Measurements from ENCODE around the gene ITGA7. TPM values are rescaled to one million over a fixed set of nuclear protein-coding genes. Genes with fewer than 3 reads are reported as not detected.
A peak's percentile ranks its signal among the peaks of the same experiment; 100 is the strongest.

The ITGA7 gene
- total RNA-seq, 2 experiments from 2014 or later = 5.5 to 5.6 TPM

DNA sequence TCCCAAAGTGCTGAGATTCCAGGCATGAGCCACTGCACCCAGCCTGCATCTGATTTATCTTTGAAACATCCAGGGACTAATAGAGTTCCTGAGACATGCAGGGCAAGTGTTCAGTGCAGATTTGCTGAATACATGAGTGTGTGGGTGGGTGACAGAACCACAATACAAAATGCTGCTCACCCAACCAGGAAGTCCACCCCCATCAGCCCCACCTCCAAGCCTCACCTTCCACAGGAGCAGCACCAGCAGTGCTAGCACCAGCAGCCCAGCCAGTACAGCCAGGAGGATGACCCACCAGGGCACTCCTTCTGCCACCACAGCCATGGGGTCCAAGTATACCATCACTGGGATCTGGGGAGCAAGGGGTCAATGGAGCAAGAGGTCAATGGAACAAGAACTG lies 20.0 kb downstream of the ITGA7 start:
- H3K27me3 Mint-ChIP-seq = peaks cover 4% of the 10 kb centered on the region
- no peak overlapping the region for H3K27ac Mint-ChIP-seq
- DNase-seq = peak; percentile 68
- H3K36me3 Mint-ChIP-seq (ENCODE audit: low read depth) = no peaks in the 10 kb centered on the region
- POLR2A ChIA-PET = no interaction called here
- intact Hi-C loops (cut with DNase I, micrococcal nuclease) = no loop called here
- no peaks in the 10 kb centered on the region for H3K9me3 Mint-ChIP-seq (ENCODE audit: low read depth)
- H3K4me3 Mint-ChIP-seq = no peak overlapping the region
- CTCF ChIA-PET = interaction anchor here (0.6 to 0.9 kb wide), 2 partner anchors 30 to 32 kb away, joined by 3 read pairs; partner anchors contain the start of gene RDH5
- peak; percentile 96 for ATAC-seq
- peaks cover 7% of the 10 kb centered on the region for H3K4me1 Mint-ChIP-seq

DNA sequence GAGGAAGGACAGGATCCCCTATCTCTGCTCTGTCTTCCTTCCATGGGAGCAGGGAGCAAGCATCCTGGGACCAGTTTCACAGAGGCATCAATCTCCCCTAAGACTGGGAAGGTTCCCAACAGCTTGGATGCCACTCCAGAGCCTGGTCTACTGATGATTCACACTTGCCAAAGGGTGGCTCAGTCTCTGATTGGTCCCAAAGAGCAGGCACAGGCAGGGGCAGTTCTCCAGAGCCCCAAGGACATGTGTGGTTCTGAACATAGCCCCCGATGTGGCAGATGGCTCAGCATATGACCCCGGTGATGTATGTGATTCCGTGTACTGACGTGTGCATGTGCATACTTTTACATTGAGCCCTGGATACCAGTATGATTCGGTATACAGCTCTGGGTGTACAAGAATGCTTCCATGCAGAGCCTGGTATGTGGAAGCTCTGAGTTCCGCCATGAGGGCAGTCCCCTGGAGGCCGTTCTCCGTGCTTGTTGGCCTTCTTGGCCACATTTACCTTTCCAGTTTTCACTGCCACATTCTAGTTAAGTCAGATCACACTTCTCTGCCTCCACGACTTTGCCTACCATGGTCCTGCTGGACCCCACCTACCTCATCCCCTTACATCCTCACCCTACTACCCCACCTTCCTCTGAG lies 21.2 kb downstream of the ITGA7 start:
- Mint-ChIP-seq H3K36me3 (ENCODE audit: low read depth) (no peaks in the 10 kb centered on the region), H3K27ac (no peak overlapping the region), H3K9me3 (ENCODE audit: low read depth) (no peaks in the 10 kb centered on the region), H3K27me3 (peaks cover 8% of the 10 kb centered on the region), H3K4me1 (peaks cover 9% of the 10 kb centered on the region), H3K4me3 (no peak overlapping the region)
- POLR2A ChIA-PET = no interaction called here
- CTCF ChIA-PET = interaction anchor here (0.6 to 1.4 kb wide), 4 partner anchors 30 to 147 kb away, joined by 3 to 6 read pairs (median 4); no protein-coding TSS in a partner anchor
- intact Hi-C loops (cut with DNase I, micrococcal nuclease) = no loop called here
- ATAC-seq = no peak
- no peak for DNase-seq

DNA sequence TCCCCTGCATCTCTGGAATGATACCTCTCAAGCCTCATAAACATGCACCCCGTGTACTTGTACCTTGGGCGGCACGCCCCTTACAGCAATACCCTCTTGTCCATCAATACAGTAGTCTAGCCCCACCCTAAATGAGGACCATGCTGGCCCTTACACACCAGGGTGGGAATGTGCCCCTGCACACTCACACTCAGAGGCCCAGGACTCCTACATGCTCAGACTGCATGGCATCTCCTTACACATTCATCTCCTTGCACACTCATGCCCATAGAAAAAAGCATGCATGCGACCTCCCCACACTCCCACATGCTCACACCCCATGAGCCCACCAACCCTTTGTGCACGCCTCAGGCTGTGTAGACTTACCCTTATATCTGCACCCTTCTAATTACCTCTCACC lies 22.0 kb downstream of the ITGA7 start:
- no peak overlapping the region for H3K4me3 Mint-ChIP-seq
- H3K27ac Mint-ChIP-seq = no peak overlapping the region
- no peaks in the 10 kb centered on the region for H3K9me3 Mint-ChIP-seq (ENCODE audit: low read depth)
- DNase-seq (no peak), ATAC-seq (no peak)
- peaks cover 14% of the 10 kb centered on the region for H3K27me3 Mint-ChIP-seq
- no peaks in the 10 kb centered on the region for H3K36me3 Mint-ChIP-seq (ENCODE audit: low read depth)
- intact Hi-C loops (cut with DNase I, micrococcal nuclease) = no loop called here
- POLR2A ChIA-PET = no interaction called here
- H3K4me1 Mint-ChIP-seq = peaks cover 16% of the 10 kb centered on the region
- CTCF ChIA-PET = no interaction called here

DNA sequence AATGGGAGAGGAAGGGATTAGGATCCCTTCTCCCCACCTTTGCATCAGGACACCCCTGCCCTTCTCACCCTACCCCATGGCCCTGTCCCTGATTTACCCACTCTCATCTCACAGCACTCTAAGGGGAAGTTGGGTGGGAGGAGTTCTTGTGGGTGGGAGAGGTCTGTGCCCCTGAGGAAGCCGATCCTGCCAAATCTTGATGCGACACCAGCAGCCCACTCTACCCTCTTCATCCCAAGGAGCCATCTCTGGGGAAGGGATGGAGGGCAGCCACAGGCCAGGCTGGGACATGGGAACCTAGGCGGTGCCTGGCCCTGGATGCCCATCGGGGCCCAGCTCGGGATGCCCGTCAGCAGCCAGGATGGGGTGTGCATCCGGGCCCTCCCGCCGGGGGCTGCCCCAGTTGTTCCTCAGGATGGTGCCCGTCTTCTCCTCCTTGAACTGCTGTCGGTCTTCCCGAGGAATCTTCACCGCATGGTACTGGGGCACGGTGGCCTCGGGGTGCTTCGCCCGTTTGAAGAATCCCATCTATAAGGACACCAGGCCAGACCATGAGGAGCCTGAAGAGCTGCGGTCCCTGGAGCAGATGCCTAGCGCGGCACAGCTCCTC lies 22.8 kb downstream of the ITGA7 start:
- H3K36me3 Mint-ChIP-seq (ENCODE audit: low read depth) = no peaks in the 10 kb centered on the region
- intact Hi-C loops (cut with DNase I, micrococcal nuclease) = no loop called here
- POLR2A ChIA-PET = no interaction called here
- CTCF ChIA-PET = no interaction called here
- no peak for ATAC-seq
- no peaks in the 10 kb centered on the region for H3K9me3 Mint-ChIP-seq (ENCODE audit: low read depth)
- H3K4me3 Mint-ChIP-seq = no peak overlapping the region
- H3K27ac Mint-ChIP-seq = no peak overlapping the region
- no peak for DNase-seq
- peaks cover 16% of the 10 kb centered on the region for H3K4me1 Mint-ChIP-seq
- peaks cover 16% of the 10 kb centered on the region for H3K27me3 Mint-ChIP-seq

DNA sequence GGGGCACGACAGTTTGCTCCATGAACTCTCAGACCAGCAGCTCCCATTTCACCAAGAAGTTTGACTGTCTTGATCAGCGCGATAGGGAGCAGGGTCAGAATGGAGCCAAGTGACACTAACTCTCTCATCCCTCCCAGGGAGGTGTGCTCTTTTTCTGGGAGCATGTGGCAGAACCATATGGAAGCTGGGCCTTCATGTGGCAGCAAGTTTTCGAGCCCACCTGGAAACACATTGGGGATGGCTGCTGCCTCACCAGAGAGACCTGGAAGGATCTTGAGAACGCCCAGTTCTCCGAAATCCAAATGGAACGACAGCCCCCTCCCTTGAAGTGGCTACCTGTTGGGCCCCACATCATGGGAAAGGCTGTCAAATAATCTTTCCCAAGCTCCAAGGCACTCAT lies 24.0 kb downstream of the ITGA7 start:
- Mint-ChIP-seq H3K36me3 (ENCODE audit: low read depth) (no peaks in the 10 kb centered on the region), H3K4me1 (peaks cover 16% of the 10 kb centered on the region), H3K9me3 (ENCODE audit: low read depth) (no peaks in the 10 kb centered on the region), H3K27me3 (peaks cover 24% of the 10 kb centered on the region), H3K4me3 (no peak overlapping the region), H3K27ac (no peak overlapping the region)
- DNase-seq (no peak), ATAC-seq (no peak)
- ChIA-PET POLR2A (no interaction called here), CTCF (no interaction called here)
- intact Hi-C loops (cut with DNase I, micrococcal nuclease) = no loop called here

DNA sequence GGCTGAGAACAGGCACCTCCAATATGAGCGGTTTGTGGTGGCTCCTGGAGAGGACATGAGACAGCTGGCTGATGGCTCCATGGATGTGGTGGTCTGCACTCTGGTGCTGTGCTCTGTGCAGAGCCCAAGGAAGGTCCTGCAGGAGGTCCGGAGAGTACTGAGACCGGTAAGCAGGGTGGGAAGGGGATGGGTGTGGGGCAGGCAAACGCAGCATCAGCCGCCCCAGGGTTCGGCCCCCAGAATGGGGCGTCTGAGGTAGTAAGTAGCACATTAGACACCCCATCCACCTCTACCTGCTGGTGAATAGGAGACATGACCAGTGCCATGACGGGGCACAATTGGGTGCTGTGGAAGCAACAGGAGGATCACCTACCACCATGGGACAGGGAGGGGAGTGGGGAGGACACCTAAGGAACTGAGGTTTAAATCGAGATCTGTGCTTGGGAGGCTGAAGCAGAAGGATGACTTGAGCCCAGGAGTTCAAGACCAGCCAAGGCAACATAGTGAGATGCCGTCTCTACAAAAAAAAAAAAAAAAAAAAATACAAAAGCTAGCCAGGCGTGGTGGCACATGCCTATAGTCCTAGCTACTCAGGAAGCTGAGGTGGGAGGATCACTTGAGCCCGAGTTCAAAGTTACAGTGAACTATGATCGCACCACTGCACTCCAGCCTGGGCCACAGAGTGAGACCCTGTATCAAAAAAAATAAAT lies 25.5 kb downstream of the ITGA7 start:
- ATAC-seq = no peak

DNA sequence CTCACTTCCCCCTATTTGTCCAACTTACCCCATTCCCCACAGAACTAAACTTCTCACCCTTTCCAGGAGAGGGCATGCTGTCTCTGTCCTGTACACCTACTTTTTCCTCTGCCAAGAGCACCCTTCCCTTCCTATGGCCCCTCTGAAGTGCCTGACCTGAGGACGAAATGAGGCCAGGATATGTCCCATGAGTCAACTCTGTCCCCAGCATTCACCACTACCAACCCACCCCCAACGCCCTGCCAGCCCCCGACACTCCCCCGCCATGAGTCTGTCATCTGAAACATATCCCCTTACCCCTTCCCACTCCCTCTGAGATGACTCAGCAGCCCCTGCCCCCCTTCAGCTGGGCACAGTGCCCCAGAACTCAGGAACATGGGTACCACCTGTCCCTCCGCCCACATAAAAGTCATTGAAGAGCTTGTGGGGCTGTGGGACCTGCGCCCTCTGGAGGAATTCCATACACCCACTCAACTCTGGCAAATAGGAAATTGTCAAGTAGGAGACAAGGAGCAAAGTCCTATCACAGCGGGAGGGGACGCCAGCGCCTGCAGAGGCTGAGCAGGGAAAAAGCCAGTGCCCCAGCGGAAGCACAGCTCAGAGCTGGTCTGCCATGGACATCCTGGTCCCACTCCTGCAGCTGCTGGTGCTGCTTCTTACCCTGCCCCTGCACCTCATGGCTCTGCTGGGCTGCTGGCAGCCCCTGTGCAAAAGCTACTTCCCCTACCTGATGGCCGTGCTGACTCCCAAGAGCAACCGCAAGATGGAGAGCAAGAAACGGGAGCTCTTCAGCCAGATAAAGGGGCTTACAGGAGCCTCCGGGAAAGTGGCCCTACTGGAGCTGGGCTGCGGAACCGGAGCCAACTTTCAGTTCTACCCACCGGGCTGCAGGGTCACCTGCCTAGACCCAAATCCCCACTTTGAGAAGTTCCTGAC lies 26.3 kb downstream of the ITGA7 start:
- Mint-ChIP-seq H3K9me3 (ENCODE audit: low read depth) (no peaks in the 10 kb centered on the region), H3K27me3 (peaks cover 26% of the 10 kb centered on the region), H3K4me1 (peaks cover 9% of the 10 kb centered on the region), H3K4me3 (no peak overlapping the region), H3K36me3 (ENCODE audit: low read depth) (no peaks in the 10 kb centered on the region), H3K27ac (no peak overlapping the region)
- POLR2A ChIA-PET = interaction anchor here (0.6 kb wide), 1 partner anchor 31 kb away, joined by 8 read pairs; no protein-coding TSS in a partner anchor
- ATAC-seq = peak; percentile 57
- CTCF ChIA-PET = interaction anchor here (0.7 to 1.4 kb wide), 2 partner anchors 34 to 56 kb away, joined by 3 to 4 read pairs; partner anchors contain the start of gene BLOC1S1
- DNase-seq = no peak
- intact Hi-C loops (cut with DNase I, micrococcal nuclease) = no loop called here

More for the DNA sequence above, 25.5 kb downstream of the ITGA7 start:
- Mint-ChIP-seq H3K27me3 (peaks cover 24% of the 10 kb centered on the region), H3K36me3 (ENCODE audit: low read depth) (no peaks in the 10 kb centered on the region), H3K4me3 (no peak overlapping the region), H3K9me3 (ENCODE audit: low read depth) (no peaks in the 10 kb centered on the region), H3K4me1 (peaks cover 11% of the 10 kb centered on the region), H3K27ac (no peak overlapping the region)
- no peak for DNase-seq
- ChIA-PET CTCF (interaction anchor here (0.7 to 1.4 kb wide), 3 partner anchors 33 to 493 kb away, joined by 3 to 4 read pairs (median 3); partner anchors contain the start of gene BLOC1S1), POLR2A (no interaction called here)
- intact Hi-C loops (cut with DNase I, micrococcal nuclease) = no loop called here

DNA sequence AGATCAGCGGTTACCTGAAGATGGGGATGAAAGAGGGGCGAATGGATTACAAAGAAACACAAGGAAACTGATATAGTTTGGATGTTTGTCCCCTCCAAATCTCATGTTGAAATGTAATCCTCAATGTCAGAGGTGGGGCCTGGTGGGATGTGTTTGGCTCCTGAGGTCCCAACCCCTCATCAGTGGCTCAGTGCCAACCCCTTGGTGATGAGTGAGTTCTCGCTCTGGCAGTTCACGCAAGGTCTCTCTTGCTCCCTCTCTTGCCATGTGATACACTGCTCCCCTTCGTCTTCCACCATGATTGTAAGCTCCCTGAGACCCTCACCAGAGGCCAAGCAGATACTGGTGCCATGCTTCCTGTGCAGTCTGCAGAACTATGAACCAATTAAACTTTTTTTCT lies 28.0 kb downstream of the ITGA7 start:
- intact Hi-C loops (cut with DNase I, micrococcal nuclease) = no loop called here
- POLR2A ChIA-PET = no interaction called here
- peaks cover 30% of the 10 kb centered on the region for H3K27me3 Mint-ChIP-seq
- ATAC-seq (no peak), DNase-seq (no peak)
- H3K27ac Mint-ChIP-seq = no peak overlapping the region
- H3K4me1 Mint-ChIP-seq = peaks cover 9% of the 10 kb centered on the region
- H3K4me3 Mint-ChIP-seq = no peak overlapping the region
- H3K9me3 Mint-ChIP-seq (ENCODE audit: low read depth) = no peaks in the 10 kb centered on the region
- CTCF ChIA-PET = no interaction called here
- no peaks in the 10 kb centered on the region for H3K36me3 Mint-ChIP-seq (ENCODE audit: low read depth)

DNA sequence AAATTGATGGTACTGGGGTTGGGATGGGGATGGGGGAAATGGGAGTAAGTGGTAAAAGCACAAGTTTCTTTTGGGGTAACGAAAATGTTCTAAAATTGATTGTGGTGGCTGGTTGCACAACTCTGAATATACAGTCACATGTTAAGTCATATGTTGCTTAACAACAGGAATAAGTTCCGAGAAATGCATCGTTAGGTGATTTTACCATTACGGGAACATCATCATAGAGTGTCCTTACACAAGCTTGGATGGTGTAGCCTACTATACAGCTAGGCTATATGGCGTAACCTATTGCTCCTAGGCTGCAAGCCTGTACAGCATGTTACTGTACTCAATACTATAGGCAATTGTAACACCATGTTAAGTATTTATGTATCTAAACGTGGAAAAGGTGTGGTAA lies 31.0 kb downstream of the ITGA7 start:
- H3K4me1 Mint-ChIP-seq = peaks cover 9% of the 10 kb centered on the region
- intact Hi-C loops (cut with DNase I, micrococcal nuclease) = no loop called here
- no peaks in the 10 kb centered on the region for H3K9me3 Mint-ChIP-seq (ENCODE audit: low read depth)
- no peak overlapping the region for H3K4me3 Mint-ChIP-seq
- ATAC-seq (no peak), DNase-seq (no peak)
- CTCF ChIA-PET = interaction anchor here (1.0 kb wide), 1 partner anchor 20 kb away, joined by 3 read pairs; no protein-coding TSS in a partner anchor
- no peak overlapping the region for H3K27ac Mint-ChIP-seq
- H3K36me3 Mint-ChIP-seq (ENCODE audit: low read depth) = no peaks in the 10 kb centered on the region
- H3K27me3 Mint-ChIP-seq = peaks cover 30% of the 10 kb centered on the region
- POLR2A ChIA-PET = interaction anchor here (0.5 kb wide), 1 partner anchor 12 kb away, joined by 3 read pairs; no protein-coding TSS in a partner anchor

DNA sequence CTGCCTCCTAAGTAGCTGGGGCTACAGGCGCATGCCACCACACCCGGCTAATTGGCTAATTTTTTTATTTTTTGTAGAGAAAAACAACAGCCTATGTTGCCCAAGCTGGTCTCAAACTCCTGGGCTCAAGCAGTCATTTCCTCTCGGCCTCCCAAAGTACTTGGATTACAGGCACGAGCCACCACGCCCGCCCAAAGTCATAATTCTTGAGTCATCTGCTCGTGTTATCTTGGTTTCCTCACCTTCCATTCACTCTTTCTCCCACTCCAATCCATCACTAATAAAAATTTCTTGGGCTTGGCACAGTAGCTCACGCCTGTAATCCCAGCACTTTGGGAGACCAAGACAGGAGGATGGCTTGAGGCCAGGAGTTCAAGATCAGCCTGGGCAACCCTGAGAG lies 32.0 kb downstream of the ITGA7 start:
- ChIA-PET CTCF (interaction anchor here (2.8 kb wide), 1 partner anchor 19 kb away, joined by 13 read pairs; no protein-coding TSS in a partner anchor), POLR2A (no interaction called here)
- peaks cover 22% of the 10 kb centered on the region for H3K27me3 Mint-ChIP-seq

DNA sequence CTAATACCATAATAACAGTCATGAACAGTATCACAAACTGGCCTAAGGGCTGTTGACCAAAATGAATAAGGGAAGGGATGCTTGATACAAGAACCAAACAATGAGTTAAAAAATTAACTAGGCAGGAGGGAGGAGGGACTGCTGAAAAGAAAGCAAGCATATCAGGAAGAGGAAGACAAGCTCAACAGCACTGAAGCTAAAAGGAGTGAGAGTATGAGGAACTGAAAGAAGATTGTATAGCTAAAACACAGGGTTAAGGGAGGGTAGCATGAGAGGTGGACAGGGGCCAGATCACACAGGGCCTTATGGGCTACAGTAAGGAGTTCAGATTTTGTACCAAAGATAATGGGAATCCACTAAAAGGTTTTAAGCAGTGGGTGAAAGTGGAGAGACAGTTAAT lies 34.1 kb downstream of the ITGA7 start:
- Mint-ChIP-seq H3K36me3 (ENCODE audit: low read depth) (no peaks in the 10 kb centered on the region), H3K27me3 (peaks cover 12% of the 10 kb centered on the region), H3K27ac (no peak overlapping the region), H3K4me1 (no peaks in the 10 kb centered on the region), H3K9me3 (ENCODE audit: low read depth) (no peaks in the 10 kb centered on the region), H3K4me3 (no peak overlapping the region)
- POLR2A ChIA-PET = no interaction called here
- DNase-seq = no peak
- intact Hi-C loops (cut with DNase I, micrococcal nuclease) = no loop called here
- no peak for ATAC-seq
- CTCF ChIA-PET = interaction anchor here (0.6 to 2.8 kb wide), 5 partner anchors 17 to 1501 kb away, joined by 3 to 13 read pairs (median 3); no protein-coding TSS in a partner anchor

More for the DNA sequence above, 32.0 kb downstream of the ITGA7 start:
- DNase-seq (no peak), ATAC-seq (no peak)
- intact Hi-C loops (cut with DNase I, micrococcal nuclease) = no loop called here
- Mint-ChIP-seq H3K4me1 (no peaks in the 10 kb centered on the region), H3K36me3 (ENCODE audit: low read depth) (no peaks in the 10 kb centered on the region), H3K4me3 (no peak overlapping the region), H3K27ac (no peak overlapping the region), H3K9me3 (ENCODE audit: low read depth) (no peaks in the 10 kb centered on the region)

Measured in activated CD4-positive, alpha-beta T cell treated with anti-CD3 and anti-CD28 coated beads for 36 hours (primary cell).